ENCODE measurements around the gene CPB2. TPM values are rescaled to one million over a fixed set of nuclear protein-coding genes. Genes with fewer than 3 reads are reported as not detected.

CPB2 gene
- 0.05 TPM in 1 of 2 replicates, not detected in the other for total RNA-seq

GRCh38 chr13:46104868-46105267 lies at the start of gene CPB2:
Gene CPB2 (minus strand): TSS chr13:46105033. CDS start chr13:46105009, 24 bp downstream.

GRCh38 chr13:46052319-46053161 lies 52.3 kb downstream of the CPB2 start, which contains the start of gene ZC3H13:
Gene ZC3H13 (minus strand): TSS chr13:46052746. CDS start chr13:46045507, 7,239 bp downstream.

Other genes starting within 250 kb of the CPB2 start
- 14.3 and 26.9 TPM in 2 replicates for gene ZC3H13, start 52.3 kb downstream of the CPB2 start, total RNA-seq
- gene LCP1, start 77.1 kb upstream of the CPB2 start, total RNA-seq: 3.3 and 8.9 TPM in 2 replicates
- gene LRRC63, start 106.9 kb upstream of the CPB2 start, total RNA-seq: under 0.01 and 0.09 TPM in 2 replicates